ENCODE data around the gene TMEM214. TPM values are rescaled to one million over a fixed set of nuclear protein-coding genes. Genes with fewer than 3 reads are reported as not detected.

The TMEM214 gene
- polyA plus RNA-seq, 1 donor from 2014 or later, result 10.3 TPM

GRCh38 chr2:27003857-27004256 lies 28.9 kb upstream of the TMEM214 start:
- Histone ChIP-seq H3K27ac (ENCODE audit: low read length) (no peak overlapping the region), H3K4me3 (ENCODE audit: low read length) (no peak overlapping the region), H3K9me2 (ENCODE audit: insufficient read depth, low read length) (no peaks in the 10 kb centered on the region), H4K20me1 (ENCODE audit: insufficient read depth) (no peaks in the 10 kb centered on the region), H3K4me2 (ENCODE audit: low read length) (no peak overlapping the region), H3K9me3 (ENCODE audit: low read length) (no peaks in the 10 kb centered on the region), H3F3A (ENCODE audit: insufficient read depth, low read length, poor library complexity, severe bottlenecking) (no peaks in the 10 kb centered on the region), H3K79me2 (replicated peaks; ENCODE audit: insufficient read depth, low read length) (no peaks in the 10 kb centered on the region), H3K9ac (ENCODE audit: low read length) (no peak overlapping the region), H2AFZ (ENCODE audit: low read depth, low read length) (no peak overlapping the region), H3K36me3 (ENCODE audit: insufficient read depth, low read length) (no peaks in the 10 kb centered on the region), H3K27me3 (ENCODE audit: insufficient read depth, low read depth, low read length) (no peaks in the 10 kb centered on the region)
- no peak for TF ChIP-seq TAF1 (IDR thresholded peaks at IDR 0.05; ENCODE audit: low read depth)
- no peak for TF ChIP-seq REST (IDR thresholded peaks at IDR 0.05; ENCODE audit: borderline replicate concordance)
- no peak for TF ChIP-seq RAD21 (conservative IDR thresholded peaks at IDR 0.05)
- no peak for TF ChIP-seq POLR2AphosphoS5 (IDR thresholded peaks at IDR 0.05)
- no peak for TF ChIP-seq CTCF (IDR thresholded peaks at IDR 0.05; ENCODE audit: poor library complexity, severe bottlenecking)
- TF ChIP-seq EP300 (conservative IDR thresholded peaks at IDR 0.05; ENCODE audit: poor library complexity, severe bottlenecking), result no peak
- no peak for TF ChIP-seq SMC3 (conservative IDR thresholded peaks at IDR 0.05; ENCODE audit: poor library complexity)
- no peak for TF ChIP-seq EZH2 (IDR thresholded peaks at IDR 0.05; ENCODE audit: borderline replicate concordance, insufficient read depth, low read length, poor library complexity, severe bottlenecking)
- no peak for TF ChIP-seq MXI1 (conservative IDR thresholded peaks at IDR 0.05; ENCODE audit: poor library complexity, severe bottlenecking)

GRCh38 chr2:27006602-27007415 lies 26.0 kb upstream of the TMEM214 start:
- no peaks in the 10 kb centered on the region for H3K9me2 ChIP-seq (ENCODE audit: insufficient read depth, low read length)
- H3K27me3 ChIP-seq (ENCODE audit: insufficient read depth, low read depth, low read length), result no peaks in the 10 kb centered on the region
- no peaks in the 10 kb centered on the region for H3K79me2 ChIP-seq (replicated peaks; ENCODE audit: insufficient read depth, low read length)
- no peaks in the 10 kb centered on the region for H3K9me3 ChIP-seq (ENCODE audit: low read length)
- no peak overlapping the region for H3K27ac ChIP-seq (ENCODE audit: low read length)
- H3K4me2 ChIP-seq (ENCODE audit: low read length), result no peak overlapping the region
- no peak overlapping the region for H2AFZ ChIP-seq (ENCODE audit: low read depth, low read length)
- H3F3A ChIP-seq (ENCODE audit: insufficient read depth, low read length, poor library complexity, severe bottlenecking), result no peaks in the 10 kb centered on the region
- no peaks in the 10 kb centered on the region for H3K36me3 ChIP-seq (ENCODE audit: insufficient read depth, low read length)
- TF ChIP-seq EZH2 (IDR thresholded peaks at IDR 0.05; ENCODE audit: borderline replicate concordance, insufficient read depth, low read length, poor library complexity, severe bottlenecking) (no peak), CTCF (IDR thresholded peaks at IDR 0.05; ENCODE audit: poor library complexity, severe bottlenecking) (no peak), MXI1 (conservative IDR thresholded peaks at IDR 0.05; ENCODE audit: poor library complexity, severe bottlenecking) (no peak), TAF1 (IDR thresholded peaks at IDR 0.05; ENCODE audit: low read depth) (no peak), EP300 (conservative IDR thresholded peaks at IDR 0.05; ENCODE audit: poor library complexity, severe bottlenecking) (no peak)
- no peak overlapping the region for H3K4me3 ChIP-seq (ENCODE audit: low read length)
- H4K20me1 ChIP-seq (ENCODE audit: insufficient read depth), result no peaks in the 10 kb centered on the region
- H3K9ac ChIP-seq (ENCODE audit: low read length), result no peak overlapping the region
